GM12875 (cell line): ENCODE results near the gene SLCO3A1.

Source experiments
- H3K4me3 ChIP-seq: one replicate; pipeline ENCODE4 v1.5.1; 2011; ENCODE audit warnings: low read depth, low read length, control low read depth
- TF ChIP-seq, protein P1 (sequence below): IDR thresholded peaks from 2 replicates; pipeline ENCODE4 v1.5.1; 2011; ENCODE audit warnings: low read depth, mild to moderate bottlenecking, control low read depth, inconsistent platforms, low read length, moderate library complexity, borderline replicate concordance; ENCODE audit not compliant: insufficient read depth

The SLCO3A1 gene

DNA sequence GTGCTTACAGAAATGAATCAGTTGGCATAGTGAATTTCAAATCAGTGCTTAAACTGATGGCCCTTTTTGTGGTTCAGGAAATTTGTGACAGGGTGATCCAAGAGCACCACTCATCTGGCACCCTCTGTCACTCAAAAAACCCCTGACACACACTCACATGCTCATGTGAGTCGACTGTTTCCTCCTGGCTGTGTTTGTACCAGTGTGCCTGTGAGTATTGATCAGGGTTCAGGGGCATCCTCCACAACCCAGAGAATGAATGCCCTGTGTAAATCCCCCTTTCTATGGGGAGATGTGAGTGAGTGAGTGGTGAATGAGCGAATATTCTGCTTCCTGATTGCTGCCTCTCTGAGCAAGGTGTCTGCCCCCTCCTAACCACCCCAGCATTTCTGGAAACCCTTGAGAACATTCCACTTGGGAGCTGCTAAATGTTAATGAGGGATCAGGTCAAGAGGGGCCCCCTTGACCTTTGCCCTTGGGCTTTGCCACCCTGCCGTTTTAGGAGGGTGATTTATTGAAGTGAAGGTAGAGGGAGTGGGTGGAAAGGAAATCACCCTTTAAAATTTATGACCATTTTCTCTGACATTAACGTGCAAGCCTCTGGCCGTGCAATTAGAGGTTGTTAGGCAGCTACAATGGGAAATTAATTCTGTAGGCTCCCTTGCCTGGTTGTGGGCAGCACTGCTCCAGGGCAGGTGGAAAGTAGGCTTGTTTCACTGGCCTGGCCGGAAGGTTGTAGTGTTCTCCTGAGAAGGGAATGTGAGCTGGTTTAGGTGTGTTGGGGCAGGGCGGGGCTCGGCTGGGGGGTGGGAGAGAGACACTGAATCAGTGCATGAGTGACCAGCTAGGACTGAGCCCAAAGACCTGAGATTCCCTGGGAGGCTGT is 87.2 kb downstream of the SLCO3A1 start:
- no peak overlapping the region for H3K4me3 ChIP-seq
- TF ChIP-seq, protein P1, sequence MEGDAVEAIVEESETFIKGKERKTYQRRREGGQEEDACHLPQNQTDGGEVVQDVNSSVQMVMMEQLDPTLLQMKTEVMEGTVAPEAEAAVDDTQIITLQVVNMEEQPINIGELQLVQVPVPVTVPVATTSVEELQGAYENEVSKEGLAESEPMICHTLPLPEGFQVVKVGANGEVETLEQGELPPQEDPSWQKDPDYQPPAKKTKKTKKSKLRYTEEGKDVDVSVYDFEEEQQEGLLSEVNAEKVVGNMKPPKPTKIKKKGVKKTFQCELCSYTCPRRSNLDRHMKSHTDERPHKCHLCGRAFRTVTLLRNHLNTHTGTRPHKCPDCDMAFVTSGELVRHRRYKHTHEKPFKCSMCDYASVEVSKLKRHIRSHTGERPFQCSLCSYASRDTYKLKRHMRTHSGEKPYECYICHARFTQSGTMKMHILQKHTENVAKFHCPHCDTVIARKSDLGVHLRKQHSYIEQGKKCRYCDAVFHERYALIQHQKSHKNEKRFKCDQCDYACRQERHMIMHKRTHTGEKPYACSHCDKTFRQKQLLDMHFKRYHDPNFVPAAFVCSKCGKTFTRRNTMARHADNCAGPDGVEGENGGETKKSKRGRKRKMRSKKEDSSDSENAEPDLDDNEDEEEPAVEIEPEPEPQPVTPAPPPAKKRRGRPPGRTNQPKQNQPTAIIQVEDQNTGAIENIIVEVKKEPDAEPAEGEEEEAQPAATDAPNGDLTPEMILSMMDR: no peak

DNA sequence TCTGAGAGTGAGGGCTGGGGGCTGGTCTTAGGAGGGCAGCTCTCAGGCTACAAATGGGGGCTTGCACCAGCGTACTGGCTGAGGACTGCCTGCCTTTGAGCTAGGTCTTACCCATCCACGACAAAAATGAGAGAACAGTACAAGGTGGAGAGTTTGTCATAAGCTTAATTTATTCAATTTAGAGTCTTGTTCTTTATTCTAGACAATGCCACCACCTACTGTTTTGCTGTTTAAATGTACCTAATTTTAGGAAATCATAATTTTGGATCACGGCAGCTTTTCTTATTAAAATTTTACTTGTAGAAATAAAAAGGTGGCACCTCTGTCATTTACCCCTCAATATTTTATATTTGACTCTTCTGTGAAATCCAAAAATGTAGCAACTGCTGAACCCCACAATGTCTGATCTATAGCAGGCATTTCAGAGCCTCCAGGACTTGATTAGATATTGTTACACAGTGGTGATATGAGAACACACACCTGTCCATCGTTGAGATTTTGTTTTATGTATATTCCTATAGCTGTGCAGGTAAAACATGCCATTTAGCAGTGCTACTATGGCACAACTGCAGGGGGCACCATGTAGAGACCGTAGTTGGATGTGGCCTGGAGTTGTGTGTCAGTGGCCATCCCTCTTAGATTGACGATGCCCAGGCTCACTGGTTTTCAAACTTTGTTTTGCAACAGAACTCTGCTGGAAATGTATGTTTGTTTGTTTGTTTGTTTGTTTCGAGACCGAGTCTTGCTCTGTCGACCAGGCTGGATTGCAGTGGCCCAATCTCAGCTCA is 88.6 kb downstream of the SLCO3A1 start:
- TF ChIP-seq, protein P1: no peak
- no peak overlapping the region for H3K4me3 ChIP-seq

DNA sequence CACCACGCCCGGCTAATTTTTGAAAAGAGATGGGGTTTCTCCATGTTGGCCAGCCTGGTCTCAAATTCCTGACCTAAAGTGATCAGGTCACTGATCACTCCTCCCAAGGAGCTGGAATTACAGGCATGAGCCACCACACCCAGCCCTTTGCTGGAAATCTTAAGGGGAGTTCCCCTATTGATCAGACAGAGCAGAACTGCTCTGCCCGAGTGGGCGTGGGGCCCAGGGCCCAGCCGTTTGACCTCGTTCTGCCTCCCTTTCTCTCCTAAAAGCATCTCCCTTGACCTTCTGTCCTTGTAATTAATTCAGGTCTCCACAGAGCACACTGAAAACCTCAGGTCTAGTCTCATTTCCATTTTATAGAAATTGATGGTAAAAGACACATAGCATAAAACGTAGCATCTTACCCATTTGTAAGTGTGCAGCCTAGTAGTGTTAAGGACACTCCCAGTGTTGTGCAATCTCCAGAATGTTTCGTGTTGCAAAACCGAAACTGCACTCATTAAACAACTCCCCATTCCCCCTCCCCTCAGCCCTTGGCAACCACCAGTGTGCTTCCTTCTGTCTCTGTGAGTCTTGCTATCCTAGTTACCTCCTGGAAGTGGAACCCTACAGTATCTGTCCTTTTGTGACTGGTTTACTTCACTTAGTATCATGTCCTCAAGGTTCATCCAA is 89.3 kb downstream of the SLCO3A1 start:
- no peak overlapping the region for H3K4me3 ChIP-seq
- TF ChIP-seq, protein P1: no peak

DNA sequence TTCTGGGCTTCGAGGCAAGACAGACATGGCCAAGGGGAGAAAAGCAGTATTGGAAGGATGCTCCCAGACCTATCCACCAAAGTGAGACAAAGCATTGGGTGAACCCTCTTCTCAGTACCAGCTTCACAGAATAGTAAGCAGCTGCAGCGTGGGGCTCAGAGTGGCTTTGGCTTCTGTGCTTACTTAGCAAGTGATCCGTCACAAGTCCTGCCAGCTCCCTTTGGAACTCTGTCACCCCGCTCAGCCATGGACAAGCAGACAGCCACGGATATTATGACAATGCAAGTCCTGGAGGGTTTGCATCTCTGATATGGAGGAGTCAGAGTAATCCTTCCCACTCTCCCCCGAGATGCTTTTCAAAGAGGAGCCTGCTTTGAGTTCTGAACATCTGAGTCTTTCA is 90.8 kb downstream of the SLCO3A1 start:
- H3K4me3 ChIP-seq: no peak overlapping the region
- TF ChIP-seq, protein P1: no peak

DNA sequence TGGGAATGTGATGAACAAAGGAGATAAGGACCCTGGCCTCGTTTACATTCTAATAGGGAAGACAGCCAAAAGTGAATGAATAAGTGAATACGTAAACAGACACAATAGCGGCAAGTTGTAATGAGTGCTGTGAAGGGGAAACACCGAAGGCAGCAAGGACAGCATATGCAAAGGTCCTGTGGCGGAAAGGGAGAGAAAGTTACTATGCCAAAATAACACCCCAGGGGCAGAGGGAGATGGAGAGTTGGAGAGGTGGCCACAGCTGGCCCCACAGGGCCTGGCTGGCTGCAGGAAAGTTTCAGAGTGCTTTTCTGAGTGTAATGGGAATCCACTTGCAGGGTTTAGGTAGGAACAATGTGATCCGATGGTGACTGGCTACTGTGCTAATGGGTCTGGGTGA is 91.9 kb downstream of the SLCO3A1 start:
- TF ChIP-seq, protein P1: no peak
- no peak overlapping the region for H3K4me3 ChIP-seq

DNA sequence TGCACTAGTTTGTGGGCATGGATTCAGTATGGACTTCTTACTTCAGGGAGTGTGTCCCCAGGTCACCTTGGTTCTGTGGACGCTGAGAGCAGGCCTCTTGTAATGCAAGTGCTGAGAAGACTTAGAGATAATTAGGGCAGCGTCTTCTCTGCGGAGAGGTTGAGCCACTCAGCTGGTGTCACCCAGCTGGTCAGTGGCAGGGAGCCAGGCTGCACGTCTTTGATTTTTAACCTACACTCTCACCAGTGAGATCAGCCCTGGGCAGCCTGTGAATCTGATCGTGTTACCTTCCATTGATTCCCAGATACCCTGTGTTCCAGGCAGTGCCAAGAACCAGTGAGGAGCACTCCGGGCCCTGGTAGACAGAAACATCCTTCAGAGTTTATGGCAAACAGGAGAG is 92.6 kb downstream of the SLCO3A1 start:
- TF ChIP-seq, protein P1: no peak
- no peak overlapping the region for H3K4me3 ChIP-seq
